Type B pancreatic cell (in vitro differentiated cells): ENCODE measurements around the gene SP6. TPM values are rescaled to one million over a fixed set of nuclear protein-coding genes. Genes with fewer than 3 reads are reported as not detected.

ENCODE experiments used
- DNase-seq: peaks from one replicate; pipeline ENCODE4 v3.0.0; 2021; ENCODE audit warnings: mixed read lengths; ENCODE audit not compliant: unreplicated experiment; ENCODE audit errors: extremely low spot score
- H3K27ac Mint-ChIP-seq: 2 replicates; pipeline ENCODE4 v1.8.0; 2021; ENCODE audit warnings: mild to moderate bottlenecking, mixed read lengths
- H3K27me3 Mint-ChIP-seq: 2 replicates; pipeline ENCODE4 v1.8.0; 2021; ENCODE audit warnings: mixed read lengths
- H3K36me3 Mint-ChIP-seq: 2 replicates; pipeline ENCODE4 v1.8.0; 2021; ENCODE audit warnings: mixed read lengths
- H3K4me1 Mint-ChIP-seq: one replicate; pipeline ENCODE4 v1.8.0; 2021; ENCODE audit warnings: mixed read lengths; ENCODE audit not compliant: unreplicated experiment
- H3K4me3 Mint-ChIP-seq: 2 replicates; pipeline ENCODE4 v1.8.0; 2021; ENCODE audit warnings: mild to moderate bottlenecking, mixed read lengths
- H3K9me3 Mint-ChIP-seq: 2 replicates; pipeline ENCODE4 v1.8.0; 2021; ENCODE audit warnings: mixed read lengths
- CTCF ChIP-seq: fragments of 200-600 bp; sonication (generic); conservative IDR thresholded peaks from 2 replicates; pipeline ENCODE4 v1.5.0; 2021; ENCODE audit warnings: antibody characterized with exemption, mild to moderate bottlenecking
- total RNA-seq: library from RNA; stranded (reverse); gene quantifications from 2 replicates; pipeline ENCODE4 v1.2.1, GENCODE V29; 2021; ENCODE audit warnings: low replicate concordance

The SP6 gene
- total RNA-seq, 1 donor from 2014 or later, result 19.3 TPM

GRCh38 chr17:47895856-47896671 is 45.1 kb upstream of the SP6 start, which contains the start of gene SP2:
Gene SP2, plus strand, starts transcription at chr17:47896236. Its CDS starts 51 bp downstream, at chr17:47896287.
- TF ChIP-seq CTCF, result peak; percentile 27
- Mint-ChIP-seq H3K27ac (peak within 1 kb of the TSS; percentile 97), H3K4me1 (peaks cover 25% of the 10 kb centered on the region), H3K36me3 (peaks cover 6% of the 10 kb centered on the region), H3K9me3 (no peaks in the 10 kb centered on the region), H3K27me3 (no peaks in the 10 kb centered on the region), H3K4me3 (peak within 1 kb of the TSS; percentile 96)
- DNase-seq, result peak; percentile 100

GRCh38 chr17:47895347-47895855 is 44.4 kb upstream of the SP6 start:
- Mint-ChIP-seq H3K9me3 (no peaks in the 10 kb centered on the region), H3K36me3 (peaks cover 6% of the 10 kb centered on the region), H3K27me3 (no peaks in the 10 kb centered on the region), H3K27ac (peak overlapping the region; percentile 97), H3K4me1 (peaks cover 25% of the 10 kb centered on the region), H3K4me3 (peak overlapping the region; percentile 96)
- no peak for DNase-seq
- no peak for TF ChIP-seq CTCF

- peak overlapping the region; percentile 97 for H3K27ac Mint-ChIP-seq
Measured at GRCh38 chr17:47894498-47895346, 43.8 kb upstream of the SP6 start.

GRCh38 chr17:47891545-47892088 is 40.7 kb upstream of the SP6 start:
- H3K4me3 Mint-ChIP-seq, result peak overlapping the region; percentile 63
- no peaks in the 10 kb centered on the region for H3K27me3 Mint-ChIP-seq
- no peaks in the 10 kb centered on the region for H3K9me3 Mint-ChIP-seq
- no peak for TF ChIP-seq CTCF
- no peak for DNase-seq
- H3K4me1 Mint-ChIP-seq, result peaks cover 12% of the 10 kb centered on the region
- H3K27ac Mint-ChIP-seq, result peak overlapping the region; percentile 46
- H3K36me3 Mint-ChIP-seq, result peaks cover 3% of the 10 kb centered on the region

More at GRCh38 chr17:47894498-47895346, 43.8 kb upstream of the SP6 start:
- H3K36me3 Mint-ChIP-seq, result peaks cover 6% of the 10 kb centered on the region
- TF ChIP-seq CTCF, result no peak
- H3K4me3 Mint-ChIP-seq, result peak overlapping the region; percentile 96
- no peaks in the 10 kb centered on the region for H3K27me3 Mint-ChIP-seq
- peaks cover 25% of the 10 kb centered on the region for H3K4me1 Mint-ChIP-seq
- no peak for DNase-seq
- H3K9me3 Mint-ChIP-seq, result no peaks in the 10 kb centered on the region

GRCh38 chr17:47889734-47890529 is 39.0 kb upstream of the SP6 start:
- peak; percentile 97 for TF ChIP-seq CTCF
- peaks cover 17% of the 10 kb centered on the region for H3K4me1 Mint-ChIP-seq
- H3K36me3 Mint-ChIP-seq, result no peaks in the 10 kb centered on the region
- H3K27ac Mint-ChIP-seq, result peak overlapping the region; percentile 80
- DNase-seq, result peak; percentile 91
- no peaks in the 10 kb centered on the region for H3K27me3 Mint-ChIP-seq
- no peaks in the 10 kb centered on the region for H3K9me3 Mint-ChIP-seq
- H3K4me3 Mint-ChIP-seq, result peak overlapping the region; percentile 59
